ENCODE measurements around the gene C1orf35.

DNA sequence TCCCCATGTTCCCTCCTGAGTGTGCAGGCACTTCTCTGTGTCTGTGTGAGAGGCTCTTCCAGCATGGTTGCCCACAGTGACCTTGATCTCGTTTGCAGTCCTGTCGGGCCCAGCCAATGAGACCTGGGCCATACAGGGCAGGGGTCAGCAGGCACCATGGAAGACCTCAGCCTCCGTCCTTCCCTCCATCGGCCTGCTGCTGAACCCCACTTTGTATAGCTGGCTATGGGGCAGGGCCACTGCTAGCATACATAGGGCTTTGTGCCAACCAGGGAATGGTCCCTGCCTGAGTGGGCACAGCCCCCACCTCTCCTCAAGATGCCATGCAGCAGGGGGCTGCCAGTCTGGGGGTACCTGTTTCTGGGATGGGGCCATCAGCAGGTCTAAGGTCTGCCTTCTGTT, 3.8 kb downstream of the C1orf35 start:
- no peak for TF ChIP-seq POLR2AphosphoS5 (IDR thresholded peaks at IDR 0.05; ENCODE audit: insufficient read depth in 1 of 2, low read depth in 1 of 2)
- TF ChIP-seq, protein P1, sequence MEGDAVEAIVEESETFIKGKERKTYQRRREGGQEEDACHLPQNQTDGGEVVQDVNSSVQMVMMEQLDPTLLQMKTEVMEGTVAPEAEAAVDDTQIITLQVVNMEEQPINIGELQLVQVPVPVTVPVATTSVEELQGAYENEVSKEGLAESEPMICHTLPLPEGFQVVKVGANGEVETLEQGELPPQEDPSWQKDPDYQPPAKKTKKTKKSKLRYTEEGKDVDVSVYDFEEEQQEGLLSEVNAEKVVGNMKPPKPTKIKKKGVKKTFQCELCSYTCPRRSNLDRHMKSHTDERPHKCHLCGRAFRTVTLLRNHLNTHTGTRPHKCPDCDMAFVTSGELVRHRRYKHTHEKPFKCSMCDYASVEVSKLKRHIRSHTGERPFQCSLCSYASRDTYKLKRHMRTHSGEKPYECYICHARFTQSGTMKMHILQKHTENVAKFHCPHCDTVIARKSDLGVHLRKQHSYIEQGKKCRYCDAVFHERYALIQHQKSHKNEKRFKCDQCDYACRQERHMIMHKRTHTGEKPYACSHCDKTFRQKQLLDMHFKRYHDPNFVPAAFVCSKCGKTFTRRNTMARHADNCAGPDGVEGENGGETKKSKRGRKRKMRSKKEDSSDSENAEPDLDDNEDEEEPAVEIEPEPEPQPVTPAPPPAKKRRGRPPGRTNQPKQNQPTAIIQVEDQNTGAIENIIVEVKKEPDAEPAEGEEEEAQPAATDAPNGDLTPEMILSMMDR (IDR thresholded peaks at IDR 0.05) = no peak
